Psoas muscle (tissue), 8 donors: Measurements from ENCODE around the gene GPR25. TPM values are rescaled to one million over a fixed set of nuclear protein-coding genes. Genes with fewer than 3 reads are reported as not detected.

Experiments used
- ATAC-seq, 4 donors: fragments of 200-7000 bp; cut with Tn5 transposase; one replicate each; pipeline ENCODE4 v1.9.1; 2020; ENCODE audit warnings: moderate library complexity in 3 of 4, mild to moderate bottlenecking in 2 of 4
- DNase-seq, 2 donors: peaks; one replicate each; pipeline ENCODE4 v3.0.0-alpha.2; 2020
- H3K27ac ChIP-seq: fragments of 200-600 bp; one replicate; pipeline ENCODE4 v1.8.0; 2022
- H3K27me3 ChIP-seq, 3 donors: fragments of 200-600 bp in 1 of 3; one replicate each; pipeline versions ENCODE4 v1.6.1 to v1.8.0; 2013 to 2022; ENCODE audit warnings: low read length in 2 of 3, mild to moderate bottlenecking in 2 of 3, moderate library complexity in 1 of 3; ENCODE audit not compliant: insufficient read depth in 3 of 3
- H3K36me3 ChIP-seq, 2 donors: fragments of 200-600 bp in 1 of 2; one replicate each; pipeline versions ENCODE4 v1.6.1 to v1.8.0; 2013 to 2022; ENCODE audit warnings: low read depth in 1 of 2, mild to moderate bottlenecking in 1 of 2, moderate library complexity in 1 of 2; ENCODE audit not compliant: insufficient read depth in 1 of 2
- H3K4me1 ChIP-seq: fragments of 200-600 bp; one replicate; pipeline ENCODE4 v1.8.0; 2022
- H3K4me3 ChIP-seq: fragments of 200-600 bp; one replicate; pipeline ENCODE4 v1.8.0; 2022; ENCODE audit warnings: mild to moderate bottlenecking
- H3K9me3 ChIP-seq: fragments of 200-600 bp; one replicate; pipeline ENCODE4 v1.8.0; 2022
- CTCF ChIP-seq: fragments of 200-600 bp; IDR thresholded peaks from one replicate; pipeline ENCODE4 v1.8.0; 2022; ENCODE audit warnings: antibody characterized with exemption
- WGBS, 3 donors: extraction: QIAGEN DNeasy Blood & Tissue Kit; methylation state at CpG; one replicate each; pipeline versions ENCODE4 v1.1.6 to v1.1.7; 2013; 5-methylcytosine and 5-hydroxymethylcytosine counted together
- intact Hi-C, 2 donors: fragments of 100-400 bp; cut with DNase I; formaldehyde crosslinking; loops; one replicate each; pipeline versions ENCODE4 v1.11.0 to v1.14.2; 2022
- polyA plus RNA-seq, 3 donors: library from polyadenylated mRNA; stranded (reverse); fragments of 200-250 nt; gene quantifications; one replicate each; pipeline ENCODE4 v1.2.3, GENCODE V29; 2013
- total RNA-seq, 4 donors: library from RNA; stranded (reverse); fragmentation: NEBNext Ultra II Directional in 2 of 4; extraction: Animal tissue kit (Norgen Biotek cat#: 25700) in 2 of 4; gene quantifications; one replicate each; pipeline versions ENCODE4 v1.2.1 to v1.2.4, GENCODE V29; 2021 to 2023
- donor health status: healthy with polysubstance abuse.
- donor health status: DM: no; HTN: no; CAD: no; lungs with moderate emphysema.
- donor health status: Bipolar disorder and iron deficiency.
- donor health status: healthy.
- donor health status: DM: yes; HTN: yes; CAD: no.
- donor health status: DM: no; HTN: no; CAD: no.
- donor health status: DM: no; HTN: no; CAD: no.
- donor health status: DM: yes; HTN: yes; CAD: no.

Gene GPR25
- total and polyA plus RNA-seq, 7 donors: not detected

- DNase-seq (no peak), ATAC-seq (no peak)
- no peak for TF ChIP-seq CTCF
- H3K27me3 ChIP-seq: no peaks in the 10 kb centered on the region
- no peaks in the 10 kb centered on the region for H3K36me3 ChIP-seq
- intact Hi-C loops: no loop called here
- 93 to 98% (median 95%) methylated on average over 3 of the region's 3 CpGs for WGBS, 3 donors
- H3K9me3 ChIP-seq: no peaks in the 10 kb centered on the region
- H3K27ac ChIP-seq: no peak overlapping the region
- H3K4me3 ChIP-seq: no peak overlapping the region
- no peaks in the 10 kb centered on the region for H3K4me1 ChIP-seq
Measured at GRCh38 chr1:200918006-200918405, 45.2 kb downstream of the GPR25 start.

GRCh38 chr1:200919386-200919785, 46.6 kb downstream of the GPR25 start:
- ATAC-seq (no peak), DNase-seq (no peak)
- H3K27me3 ChIP-seq: no peaks in the 10 kb centered on the region
- no peak overlapping the region for H3K4me3 ChIP-seq
- no peaks in the 10 kb centered on the region for H3K9me3 ChIP-seq
- intact Hi-C loops: no loop called here
- WGBS, 3 donors: 70 to 89% (median 85%) methylated on average over 2 of the region's 2 CpGs
- no peak for TF ChIP-seq CTCF
- H3K4me1 ChIP-seq: no peaks in the 10 kb centered on the region
- no peaks in the 10 kb centered on the region for H3K36me3 ChIP-seq
- no peak overlapping the region for H3K27ac ChIP-seq

GRCh38 chr1:200921571-200922110, 48.9 kb downstream of the GPR25 start:
- Histone ChIP-seq H3K9me3 (no peaks in the 10 kb centered on the region), H3K4me1 (no peaks in the 10 kb centered on the region), H3K4me3 (no peak overlapping the region), H3K27ac (no peak overlapping the region), H3K36me3 (no peaks in the 10 kb centered on the region), H3K27me3 (no peaks in the 10 kb centered on the region)
- ATAC-seq (no peak), DNase-seq (no peak)
- no peak for TF ChIP-seq CTCF
- 80 to 92% (median 84%) methylated on average over 9 of the region's 9 CpGs for WGBS, 3 donors
- intact Hi-C loops: no loop called here

GRCh38 chr1:200922406-200922805, 49.6 kb downstream of the GPR25 start:
- Histone ChIP-seq H3K9me3 (no peaks in the 10 kb centered on the region), H3K27ac (no peak overlapping the region), H3K36me3 (no peaks in the 10 kb centered on the region), H3K4me3 (no peak overlapping the region), H3K27me3 (no peaks in the 10 kb centered on the region), H3K4me1 (no peaks in the 10 kb centered on the region)
- DNase-seq (no peak), ATAC-seq (no peak)
- WGBS, 3 donors: 78 to 86% (median 80%) methylated on average over 2 of the region's 2 CpGs
- intact Hi-C loops: no loop called here
- TF ChIP-seq CTCF: no peak

- DNase-seq: no peak
- Histone ChIP-seq H3K27ac (no peak overlapping the region), H3K4me1 (no peaks in the 10 kb centered on the region), H3K36me3 (no peaks in the 10 kb centered on the region), H3K4me3 (no peak overlapping the region), H3K9me3 (no peaks in the 10 kb centered on the region), H3K27me3 (no peaks in the 10 kb centered on the region)
- ATAC-seq: no peak
- TF ChIP-seq CTCF: no peak
- 45 to 86% (median 63%) methylated on average over 1 of the region's 1 CpG for WGBS, 3 donors
- intact Hi-C loops: no loop called here
Measured at GRCh38 chr1:200923601-200924000, 50.8 kb downstream of the GPR25 start.
